Duodenal mucosa (tissue), 2 donors: ENCODE measurements around the gene PLP1.
"Not testable (repeated sequence)": the region's sequence is repeated elsewhere in the genome, so short reads cannot be mapped to it uniquely, and the experiment has no call there.

Source experiments
- H3K27ac ChIP-seq: one replicate; pipeline ENCODE4 v1.7.0; 2013; ENCODE audit warnings: low read depth, low read length
- H3K27me3 ChIP-seq, 2 donors: one replicate each; pipeline ENCODE4 v1.7.0; 2013; ENCODE audit warnings: low read length in 2 of 2, control low read depth in 1 of 2; ENCODE audit not compliant: insufficient read depth in 2 of 2, control insufficient read depth in 1 of 2
- H3K36me3 ChIP-seq, 2 donors: one replicate each; pipeline ENCODE4 v1.7.0; 2013; ENCODE audit warnings: low read length in 2 of 2, control low read depth in 1 of 2; ENCODE audit not compliant: insufficient read depth in 2 of 2, control insufficient read depth in 1 of 2
- H3K4me1 ChIP-seq, 2 donors: one replicate each; pipeline ENCODE4 v1.7.0; 2013; ENCODE audit warnings: low read length in 2 of 2, control low read depth in 1 of 2; ENCODE audit not compliant: insufficient read depth in 2 of 2, control insufficient read depth in 1 of 2
- H3K4me3 ChIP-seq, 2 donors: one replicate each; pipeline ENCODE4 v1.7.0; 2013; ENCODE audit warnings: low read length in 2 of 2, low read depth in 1 of 2
- H3K9ac ChIP-seq, 2 donors: one replicate each; pipeline ENCODE4 v1.7.0; 2013; ENCODE audit warnings: low read length in 2 of 2, low read depth in 1 of 2
- H3K9me3 ChIP-seq, 2 donors: one replicate each; pipeline ENCODE4 v1.7.0; 2013; ENCODE audit warnings: low read length in 2 of 2, control low read depth in 1 of 2; ENCODE audit not compliant: control insufficient read depth in 1 of 2

The PLP1 gene

DNA sequence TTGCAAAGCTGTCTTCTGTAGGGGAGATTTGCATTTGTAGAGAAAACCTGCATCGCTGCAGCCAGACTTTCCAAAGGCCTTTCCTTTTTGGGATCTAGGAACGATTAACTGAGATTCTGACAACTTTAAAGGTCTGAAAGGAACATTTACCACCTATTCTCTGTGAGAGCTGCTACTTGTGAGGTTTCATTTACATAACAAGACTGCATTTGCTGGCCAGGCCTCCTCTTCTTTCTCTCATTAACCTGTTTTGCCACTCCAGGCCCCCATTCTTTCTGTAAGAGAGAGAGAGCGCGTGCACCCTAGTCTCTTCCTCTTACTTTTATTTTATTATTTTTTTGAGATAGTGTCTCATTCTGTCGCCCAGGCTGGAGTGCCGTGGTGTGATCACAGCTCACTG, 34.3 kb upstream of the PLP1 start:
- Histone ChIP-seq H3K9ac (no peak overlapping the region), H3K9me3 (no peaks in the 10 kb centered on the region), H3K27ac (no peak overlapping the region), H3K27me3 (no peaks in the 10 kb centered on the region), H3K4me3 (no peak overlapping the region), H3K4me1 (no peaks in the 10 kb centered on the region), H3K36me3 (no peaks in the 10 kb centered on the region)

DNA sequence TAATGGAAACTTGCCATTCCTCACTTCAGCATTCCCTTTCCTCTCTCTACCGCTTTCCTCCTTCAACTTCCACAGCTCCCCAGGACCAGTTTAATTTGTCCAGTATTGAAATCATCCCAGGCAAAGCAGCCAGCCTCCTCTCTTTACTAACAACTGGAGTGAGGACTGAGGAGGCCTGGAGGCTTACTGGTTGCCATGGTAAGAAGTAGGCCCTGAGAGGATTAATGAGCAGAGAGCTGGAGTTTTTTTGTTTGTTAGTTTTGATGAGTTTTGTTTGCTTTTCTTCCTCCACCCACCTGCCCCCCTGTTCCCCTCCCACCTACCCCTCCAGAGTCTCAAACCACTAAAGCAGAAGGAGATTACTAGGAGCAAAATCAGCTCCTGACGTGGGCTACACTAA, 29.5 kb upstream of the PLP1 start:
- Histone ChIP-seq H3K4me3 (no peak overlapping the region), H3K36me3 (no peaks in the 10 kb centered on the region), H3K9ac (no peak overlapping the region), H3K27ac (no peak overlapping the region), H3K27me3 (no peaks in the 10 kb centered on the region), H3K9me3 (no peaks in the 10 kb centered on the region), H3K4me1 (no peaks in the 10 kb centered on the region)

DNA sequence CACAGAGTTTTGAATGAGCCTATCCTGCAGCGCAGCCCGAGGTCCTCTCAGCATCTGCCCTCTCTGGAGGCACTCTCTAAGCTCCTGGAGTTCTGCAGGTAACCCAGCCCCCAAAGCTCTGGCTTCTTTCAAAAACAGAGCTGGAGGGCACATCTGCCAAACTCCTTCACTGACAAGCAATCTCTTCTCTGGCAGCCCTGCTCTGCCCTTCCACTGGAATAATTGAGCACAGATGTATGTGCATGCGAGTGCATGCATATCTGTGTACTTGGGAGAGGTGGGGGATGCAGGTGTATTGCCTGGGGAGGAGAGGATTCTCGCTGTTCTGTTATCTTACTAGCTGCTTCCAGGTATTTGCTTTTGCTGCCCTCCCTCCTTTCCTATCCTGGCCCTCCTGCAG, 22.2 kb upstream of the PLP1 start:
- H3K27ac ChIP-seq = no peak overlapping the region
- H3K36me3 ChIP-seq = no peaks in the 10 kb centered on the region
- no peak overlapping the region for H3K4me3 ChIP-seq
- H3K4me1 ChIP-seq = no peaks in the 10 kb centered on the region
- H3K9me3 ChIP-seq = no peaks in the 10 kb centered on the region
- no peaks in the 10 kb centered on the region for H3K27me3 ChIP-seq
- no peak overlapping the region for H3K9ac ChIP-seq

DNA sequence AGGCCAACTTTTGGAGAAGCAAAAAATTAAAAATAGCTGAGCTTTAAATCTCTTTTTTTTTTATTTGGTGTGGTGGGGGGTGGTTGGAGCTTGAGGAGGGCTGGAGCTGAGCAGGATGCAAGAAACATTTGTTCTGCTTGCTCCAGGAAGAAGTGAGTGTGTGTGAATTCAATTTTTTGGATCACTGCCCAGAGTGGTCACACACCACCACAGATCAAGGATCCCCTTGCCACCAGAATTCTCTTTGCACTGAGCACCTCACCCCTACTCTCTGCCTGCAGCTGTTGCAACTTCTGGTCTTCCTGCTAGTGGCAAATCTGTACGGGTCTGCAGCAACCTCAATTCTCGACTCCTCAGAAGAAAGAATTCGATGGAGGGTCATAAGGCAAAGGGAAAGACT, 19.9 kb upstream of the PLP1 start:
- H3K9me3 ChIP-seq = no peaks in the 10 kb centered on the region
- H3K27me3 ChIP-seq = no peaks in the 10 kb centered on the region
- no peaks in the 10 kb centered on the region for H3K4me1 ChIP-seq
- no peak overlapping the region for H3K4me3 ChIP-seq
- H3K36me3 ChIP-seq = no peaks in the 10 kb centered on the region
- H3K9ac ChIP-seq = no peak overlapping the region
- H3K27ac ChIP-seq = no peak overlapping the region

DNA sequence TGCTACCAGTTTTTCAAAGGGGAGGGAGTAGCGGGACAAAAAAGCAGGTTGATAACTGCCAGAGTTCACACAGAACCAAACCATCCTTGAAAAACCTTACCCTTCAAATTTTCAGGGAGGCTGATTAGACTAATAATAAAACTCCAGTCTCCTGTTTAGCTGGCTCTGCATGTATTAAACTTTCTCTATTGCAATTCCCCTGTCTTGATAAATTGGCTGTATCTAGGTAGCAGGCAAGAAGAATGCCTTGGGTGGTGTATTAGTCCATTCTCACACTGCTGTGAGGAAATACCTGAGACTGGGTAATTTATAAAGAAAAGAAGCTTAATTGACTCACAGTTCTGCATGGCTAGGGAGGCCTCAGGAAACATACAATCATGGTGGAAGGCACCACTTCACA, 18.1 kb upstream of the PLP1 start:
- Histone ChIP-seq H3K4me3 (no peak overlapping the region), H3K36me3 (no peaks in the 10 kb centered on the region), H3K27ac (no peak overlapping the region), H3K27me3 (no peaks in the 10 kb centered on the region), H3K9me3 (no peaks in the 10 kb centered on the region), H3K9ac (no peak overlapping the region), H3K4me1 (no peaks in the 10 kb centered on the region)

DNA sequence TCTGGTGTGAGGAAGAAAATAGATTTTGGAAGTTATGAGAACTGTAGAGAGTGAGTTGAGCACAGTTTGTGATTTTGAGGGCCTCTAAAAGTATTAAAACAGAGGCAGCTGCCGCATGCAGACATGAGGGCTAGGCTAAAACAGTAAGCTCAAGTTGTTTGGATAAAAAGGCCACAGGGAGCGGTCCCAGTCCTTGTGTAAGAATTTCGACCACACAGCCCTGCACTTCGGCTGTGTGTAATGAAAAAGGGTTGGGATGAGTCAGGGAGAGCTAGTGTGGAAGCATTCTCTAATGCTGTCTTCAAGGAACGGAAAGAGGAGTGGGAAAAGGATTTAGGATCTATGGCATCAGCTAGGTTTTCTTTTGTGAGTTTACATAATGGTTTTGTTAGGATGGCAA, 13.1 kb upstream of the PLP1 start:
- H3K27me3 ChIP-seq, H3K4me1 ChIP-seq, H3K4me3 ChIP-seq, H3K27ac ChIP-seq, H3K9ac ChIP-seq, H3K9me3 ChIP-seq, H3K36me3 ChIP-seq: not testable (repeated sequence)

DNA sequence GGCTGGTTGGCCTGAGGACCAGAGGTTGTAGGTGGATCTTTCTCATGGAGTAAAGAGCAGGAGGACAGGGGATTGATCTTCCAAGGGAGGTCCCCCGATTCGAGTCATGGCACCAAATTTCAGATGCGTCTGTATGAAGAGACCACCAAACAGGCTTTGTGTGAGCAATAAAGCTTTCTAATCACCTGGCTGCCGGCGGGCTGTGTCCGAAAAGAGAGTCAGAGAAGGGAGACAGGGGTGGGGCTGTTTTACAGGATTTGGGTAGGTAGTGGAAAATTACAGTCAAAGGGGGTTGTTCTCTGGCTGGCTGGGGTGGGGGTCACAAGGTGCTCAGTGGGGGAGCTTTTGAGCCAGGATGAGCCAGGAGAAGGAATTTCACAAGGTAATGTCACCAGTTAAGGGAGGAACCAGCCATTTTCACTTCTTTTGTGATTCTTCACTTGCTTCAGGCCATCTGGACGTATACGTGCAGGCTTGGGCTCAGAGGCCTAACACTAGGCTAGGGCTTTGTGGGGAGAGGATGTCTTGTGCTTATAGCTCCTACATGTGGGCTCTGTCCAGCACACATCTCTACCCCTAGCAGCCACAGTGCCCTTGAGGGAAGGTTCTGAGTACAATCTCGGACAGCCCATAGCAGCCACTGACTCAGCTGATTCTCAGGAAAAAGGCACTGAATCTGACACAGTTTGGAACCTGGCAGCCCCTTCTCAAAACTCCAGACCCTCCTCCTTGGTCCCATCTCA, 9.7 kb upstream of the PLP1 start:
- H3K4me1 ChIP-seq, H3K4me3 ChIP-seq, H3K36me3 ChIP-seq, H3K9me3 ChIP-seq, H3K27me3 ChIP-seq, H3K9ac ChIP-seq, H3K27ac ChIP-seq: not testable (repeated sequence)

DNA sequence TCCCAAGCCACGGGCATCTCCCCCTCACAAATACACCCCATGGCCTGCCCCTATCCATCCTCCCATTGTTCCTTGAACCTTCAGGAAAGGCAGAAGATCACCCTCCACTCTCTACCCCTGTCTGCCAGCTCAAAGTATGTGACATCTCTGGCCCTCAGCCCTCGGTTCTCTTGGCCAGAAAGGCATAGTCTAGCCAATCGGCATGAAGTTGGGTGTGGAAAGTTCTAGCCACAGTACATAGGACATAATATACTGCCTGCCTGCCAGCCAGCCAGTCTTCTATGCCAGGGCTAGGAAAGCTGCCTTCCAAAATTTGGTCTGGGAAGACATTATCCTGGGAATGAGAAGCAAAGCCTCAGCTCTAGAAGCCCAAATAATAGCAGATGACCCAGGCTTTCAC, 3.2 kb upstream of the PLP1 start:
- peaks cover 0 to 5% of the 10 kb centered on the region in 2 donors for H3K27me3 ChIP-seq
- no peak overlapping the region for H3K27ac ChIP-seq
- no peak overlapping the region for H3K4me3 ChIP-seq
- H3K9me3 ChIP-seq = no peaks in the 10 kb centered on the region
- H3K36me3 ChIP-seq = no peaks in the 10 kb centered on the region
- H3K9ac ChIP-seq = no peak overlapping the region
- H3K4me1 ChIP-seq = no peaks in the 10 kb centered on the region

DNA sequence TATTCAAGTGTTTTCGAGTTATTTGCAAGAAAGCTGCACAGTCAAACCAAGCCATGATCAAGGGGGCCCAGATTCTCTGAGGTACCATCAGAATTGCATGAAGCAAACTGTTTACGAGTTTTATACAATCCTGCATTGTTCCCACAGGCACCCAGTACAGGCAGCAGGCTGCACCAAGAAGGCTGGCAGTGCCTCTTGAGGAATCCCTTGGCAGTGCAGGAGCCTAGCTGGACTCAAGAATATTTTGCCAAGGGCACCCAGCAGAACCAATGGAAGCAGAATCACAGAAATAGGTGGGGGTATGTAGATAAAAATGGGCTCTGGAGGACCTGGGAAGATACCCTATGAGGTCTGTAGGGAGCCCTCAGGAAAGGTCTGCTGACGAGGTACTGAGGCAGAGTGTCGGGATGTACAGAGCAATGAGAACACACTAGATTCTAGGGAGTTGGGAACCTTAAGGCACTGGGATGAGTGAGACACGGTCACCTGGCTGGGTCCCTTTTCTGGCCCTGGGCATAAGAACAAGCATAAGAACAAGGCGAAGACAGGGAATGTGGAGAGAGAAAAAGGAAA, 2.5 kb upstream of the PLP1 start:
- Histone ChIP-seq H3K27me3 (peaks cover 0 to 5% of the 10 kb centered on the region in 2 donors), H3K9me3 (no peaks in the 10 kb centered on the region), H3K36me3 (no peaks in the 10 kb centered on the region), H3K4me1 (no peaks in the 10 kb centered on the region), H3K9ac (no peak overlapping the region), H3K27ac (no peak overlapping the region), H3K4me3 (no peak overlapping the region)

DNA sequence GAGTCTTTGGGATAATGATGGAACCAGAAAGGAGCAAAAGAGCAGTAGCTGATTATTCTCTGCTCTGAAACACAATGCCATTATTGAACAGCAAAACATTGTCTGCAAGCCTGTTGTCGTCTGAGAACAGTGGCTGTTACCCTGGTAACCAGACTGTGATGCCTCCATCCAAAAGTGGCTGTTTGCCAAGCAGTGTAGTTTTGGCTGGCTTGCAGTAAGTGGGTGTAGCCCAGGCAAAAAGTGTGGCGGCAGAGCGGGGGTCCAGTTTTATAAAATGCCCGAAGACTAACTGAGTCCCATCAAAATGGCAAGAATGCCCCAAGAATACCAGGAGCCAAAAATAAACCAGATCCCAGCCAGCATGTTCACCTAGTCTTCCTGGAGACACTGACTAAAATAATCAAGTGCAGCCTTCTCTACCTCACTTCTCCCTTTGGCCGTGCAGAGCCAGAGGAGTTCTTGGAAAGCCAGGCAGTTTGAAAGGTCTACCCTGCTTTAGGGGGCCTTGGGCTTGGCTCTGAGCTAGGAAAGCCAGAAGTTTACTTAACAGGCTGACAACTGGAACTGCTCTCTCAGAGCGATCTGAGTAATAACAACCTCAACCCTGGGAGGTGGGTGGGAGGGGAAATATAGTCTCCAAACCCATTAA, 2.6 kb downstream of the PLP1 start:
- H3K4me1 ChIP-seq = no peaks in the 10 kb centered on the region
- no peaks in the 10 kb centered on the region for H3K36me3 ChIP-seq
- H3K4me3 ChIP-seq = no peak overlapping the region
- no peak overlapping the region for H3K9ac ChIP-seq
- H3K27ac ChIP-seq = no peak overlapping the region
- H3K9me3 ChIP-seq = no peaks in the 10 kb centered on the region
- peaks cover 0 to 5% of the 10 kb centered on the region in 2 donors for H3K27me3 ChIP-seq
